Measurements from ENCODE around the gene ITGA3. TPM values are rescaled to one million over a fixed set of nuclear protein-coding genes. Genes with fewer than 3 reads are reported as not detected.
"Not testable (repeated sequence)": the region's sequence is repeated elsewhere in the genome, so short reads cannot be mapped to it uniquely, and the experiment has no call there.

Gene ITGA3
- total and polyA plus RNA-seq, 2 experiments from 2014 or later = 105 to 330 TPM

GRCh38 chr17:50060951-50061712 lies 5.2 kb downstream of the ITGA3 start:
- peaks cover 84% of the 10 kb centered on the region for H3F3A ChIP-seq (ENCODE audit: insufficient read depth)
- DNase-seq = peak; percentile 70
- 93 to 99% methylated on average over 9 of the region's 9 CpGs for WGBS, 2 experiments (ENCODE audit: low coverage in 1 of 2, low lambda C conversion rate in 2 of 2, missing lambda C conversion rate in 2 of 2)
- H3K27ac ChIP-seq = peak overlapping the region; percentile 97
- H3K4me3 ChIP-seq = peak overlapping the region; percentile 24
- H3K79me2 ChIP-seq (ENCODE audit: insufficient read depth) = peaks cover 77% of the 10 kb centered on the region
- H3K36me3 ChIP-seq (ENCODE audit: low read depth) = no peaks in the 10 kb centered on the region; the same call in 1 of the 2 replicates
- no peaks in the 10 kb centered on the region for H4K20me1 ChIP-seq (ENCODE audit: insufficient read depth)
- H3K9me2 ChIP-seq (ENCODE audit: insufficient read depth) = no peaks in the 10 kb centered on the region
- no peaks in the 10 kb centered on the region for H3K9me3 ChIP-seq (ENCODE audit: low read depth)
- TF ChIP-seq EZH2 (IDR thresholded peaks at IDR 0.05; ENCODE audit: insufficient read depth, poor library complexity, severe bottlenecking) = no peak
- no peak for TF ChIP-seq EZH2phosphoT487 (IDR thresholded peaks at IDR 0.05; ENCODE audit: insufficient read depth, low read depth)
- peak overlapping the region; percentile 90 for H3K4me2 ChIP-seq (ENCODE audit: unreplicated experiment)
- H3K4me1 ChIP-seq (ENCODE audit: insufficient read depth) = peaks cover 85% of the 10 kb centered on the region
- H2AFZ ChIP-seq = no peak overlapping the region
- H3K27me3 ChIP-seq (replicated peaks; ENCODE audit: insufficient read depth) = no peaks in the 10 kb centered on the region
- in situ Hi-C loops (cut with MboI) = no loop called here
- H3K9ac ChIP-seq = peak overlapping the region; percentile 83

- not testable (repeated sequence) for DNase-seq; H3K36me3 ChIP-seq (ENCODE audit: low read depth)
- peaks cover 77% of the 10 kb centered on the region for H3K79me2 ChIP-seq (ENCODE audit: insufficient read depth)
Measured at GRCh38 chr17:50061713-50062045, 5.8 kb downstream of the ITGA3 start.

GRCh38 chr17:50062293-50063243 lies 6.7 kb downstream of the ITGA3 start:
- peak overlapping the region; percentile 97 for H3K27ac ChIP-seq
- H3F3A ChIP-seq (ENCODE audit: insufficient read depth) = peaks cover 86% of the 10 kb centered on the region
- no peak for TF ChIP-seq EZH2 (IDR thresholded peaks at IDR 0.05; ENCODE audit: insufficient read depth, poor library complexity, severe bottlenecking)
- TF ChIP-seq EZH2phosphoT487 (IDR thresholded peaks at IDR 0.05; ENCODE audit: insufficient read depth, low read depth) = no peak
- 41 to 46% methylated on average over 10 of the region's 10 CpGs for WGBS, 2 experiments (ENCODE audit: low coverage in 1 of 2, low lambda C conversion rate in 2 of 2, missing lambda C conversion rate in 2 of 2)
- peak; percentile 92 for DNase-seq
- H3K79me2 ChIP-seq (ENCODE audit: insufficient read depth) = peaks cover 77% of the 10 kb centered on the region
- no peaks in the 10 kb centered on the region for H3K9me2 ChIP-seq (ENCODE audit: insufficient read depth)
- peaks cover 7% of the 10 kb centered on the region for H3K36me3 ChIP-seq (ENCODE audit: low read depth)
- H3K4me2 ChIP-seq (ENCODE audit: unreplicated experiment) = peak overlapping the region; percentile 90
- no peaks in the 10 kb centered on the region for H3K9me3 ChIP-seq (ENCODE audit: low read depth)
- H3K27me3 ChIP-seq (replicated peaks; ENCODE audit: insufficient read depth) = no peaks in the 10 kb centered on the region
- H3K9ac ChIP-seq = peak overlapping the region; percentile 83
- no peak overlapping the region for H2AFZ ChIP-seq
- H3K4me1 ChIP-seq (ENCODE audit: insufficient read depth) = peaks cover 98% of the 10 kb centered on the region
- in situ Hi-C loops (cut with MboI) = no loop called here
- no peaks in the 10 kb centered on the region for H4K20me1 ChIP-seq (ENCODE audit: insufficient read depth)
- peak overlapping the region; percentile 24 for H3K4me3 ChIP-seq

More at GRCh38 chr17:50061713-50062045, 5.8 kb downstream of the ITGA3 start:
- 71 to 77% methylated on average over 10 of the region's 10 CpGs for WGBS, 2 experiments (ENCODE audit: low coverage in 1 of 2, low lambda C conversion rate in 2 of 2, missing lambda C conversion rate in 2 of 2)
- Histone ChIP-seq H3K4me3 (peak overlapping the region; percentile 24), H3K27ac (peak overlapping the region; percentile 97), H3F3A (ENCODE audit: insufficient read depth) (peaks cover 88% of the 10 kb centered on the region), H3K4me1 (ENCODE audit: insufficient read depth) (peaks cover 90% of the 10 kb centered on the region), H3K4me2 (ENCODE audit: unreplicated experiment) (peak overlapping the region; percentile 90), H3K9ac (peak overlapping the region; percentile 83)
- H2AFZ ChIP-seq; H4K20me1 ChIP-seq (ENCODE audit: insufficient read depth); in situ Hi-C loops (cut with MboI); H3K9me2 ChIP-seq (ENCODE audit: insufficient read depth); H3K9me3 ChIP-seq (ENCODE audit: low read depth); H3K27me3 ChIP-seq (replicated peaks; ENCODE audit: insufficient read depth): not testable (repeated sequence)

GRCh38 chr17:50063561-50064252 lies 7.8 kb downstream of the ITGA3 start:
- Histone ChIP-seq H3K27ac (peak overlapping the region; percentile 97), H3F3A (ENCODE audit: insufficient read depth) (peaks cover 76% of the 10 kb centered on the region), H3K9me3 (ENCODE audit: low read depth) (no peaks in the 10 kb centered on the region), H4K20me1 (ENCODE audit: insufficient read depth) (no peaks in the 10 kb centered on the region), H3K27me3 (replicated peaks; ENCODE audit: insufficient read depth) (no peaks in the 10 kb centered on the region), H3K9ac (peak overlapping the region; percentile 83), H3K9me2 (ENCODE audit: insufficient read depth) (no peaks in the 10 kb centered on the region), H3K4me1 (ENCODE audit: insufficient read depth) (peaks cover 88% of the 10 kb centered on the region), H3K79me2 (ENCODE audit: insufficient read depth) (peaks cover 76% of the 10 kb centered on the region), H2AFZ (no peak overlapping the region), H3K4me3 (no peak overlapping the region), H3K36me3 (ENCODE audit: low read depth) (peaks cover 16% of the 10 kb centered on the region), H3K4me2 (ENCODE audit: unreplicated experiment) (peak overlapping the region; percentile 90)
- WGBS, 2 experiments (ENCODE audit: low coverage in 1 of 2, low lambda C conversion rate in 2 of 2, missing lambda C conversion rate in 2 of 2) = 96 to 98% methylated on average over 8 of the region's 8 CpGs
- TF ChIP-seq EZH2phosphoT487 (IDR thresholded peaks at IDR 0.05; ENCODE audit: insufficient read depth, low read depth) = no peak
- TF ChIP-seq EZH2 (IDR thresholded peaks at IDR 0.05; ENCODE audit: insufficient read depth, poor library complexity, severe bottlenecking) = no peak
- in situ Hi-C loops (cut with MboI) = no loop called here
- peak; percentile 82 for DNase-seq
